ENCODE measurements around the gene OR5B12.

DNA sequence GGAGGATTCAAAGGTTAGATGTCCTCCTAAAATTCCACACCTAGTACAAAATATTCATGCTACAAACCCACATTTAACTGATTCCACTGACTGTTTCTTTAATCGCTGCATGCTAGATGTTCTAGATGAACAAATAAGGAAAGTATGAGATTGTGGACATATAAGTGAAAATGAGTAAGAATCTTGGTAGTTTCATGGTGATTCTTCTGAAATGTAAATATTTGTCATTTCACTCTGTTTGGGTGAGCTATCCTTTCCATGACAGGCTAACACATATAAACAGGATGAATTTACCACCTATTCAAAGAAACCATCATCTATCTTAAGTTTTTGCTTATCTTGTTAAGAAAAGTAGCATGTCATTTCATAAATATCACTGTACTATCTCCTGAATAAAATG lies 50.2 kb downstream of the OR5B12 start:
- TF ChIP-seq RCOR1 (IDR thresholded peaks at IDR 0.05; ENCODE audit: low read length): no peak
- no peak for TF ChIP-seq GATA2 (CRISPR knock-in tag; IDR thresholded peaks at IDR 0.05)
- TF ChIP-seq EZH2phosphoT487 (IDR thresholded peaks at IDR 0.05; ENCODE audit: borderline replicate concordance, low read depth): no peak
- TF ChIP-seq, protein P1, sequence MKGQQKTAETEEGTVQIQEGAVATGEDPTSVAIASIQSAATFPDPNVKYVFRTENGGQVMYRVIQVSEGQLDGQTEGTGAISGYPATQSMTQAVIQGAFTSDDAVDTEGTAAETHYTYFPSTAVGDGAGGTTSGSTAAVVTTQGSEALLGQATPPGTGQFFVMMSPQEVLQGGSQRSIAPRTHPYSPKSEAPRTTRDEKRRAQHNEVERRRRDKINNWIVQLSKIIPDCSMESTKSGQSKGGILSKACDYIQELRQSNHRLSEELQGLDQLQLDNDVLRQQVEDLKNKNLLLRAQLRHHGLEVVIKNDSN (IDR thresholded peaks at IDR 0.05; ENCODE audit: borderline replicate concordance, low read depth): no peak
- TF ChIP-seq YY1 (IDR thresholded peaks at IDR 0.05; ENCODE audit: low read depth): no peak
- TF ChIP-seq, protein P2, sequence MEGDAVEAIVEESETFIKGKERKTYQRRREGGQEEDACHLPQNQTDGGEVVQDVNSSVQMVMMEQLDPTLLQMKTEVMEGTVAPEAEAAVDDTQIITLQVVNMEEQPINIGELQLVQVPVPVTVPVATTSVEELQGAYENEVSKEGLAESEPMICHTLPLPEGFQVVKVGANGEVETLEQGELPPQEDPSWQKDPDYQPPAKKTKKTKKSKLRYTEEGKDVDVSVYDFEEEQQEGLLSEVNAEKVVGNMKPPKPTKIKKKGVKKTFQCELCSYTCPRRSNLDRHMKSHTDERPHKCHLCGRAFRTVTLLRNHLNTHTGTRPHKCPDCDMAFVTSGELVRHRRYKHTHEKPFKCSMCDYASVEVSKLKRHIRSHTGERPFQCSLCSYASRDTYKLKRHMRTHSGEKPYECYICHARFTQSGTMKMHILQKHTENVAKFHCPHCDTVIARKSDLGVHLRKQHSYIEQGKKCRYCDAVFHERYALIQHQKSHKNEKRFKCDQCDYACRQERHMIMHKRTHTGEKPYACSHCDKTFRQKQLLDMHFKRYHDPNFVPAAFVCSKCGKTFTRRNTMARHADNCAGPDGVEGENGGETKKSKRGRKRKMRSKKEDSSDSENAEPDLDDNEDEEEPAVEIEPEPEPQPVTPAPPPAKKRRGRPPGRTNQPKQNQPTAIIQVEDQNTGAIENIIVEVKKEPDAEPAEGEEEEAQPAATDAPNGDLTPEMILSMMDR (IDR thresholded peaks at IDR 0.05): no peak
- TF ChIP-seq POLR2AphosphoS5 (IDR thresholded peaks at IDR 0.05; ENCODE audit: low read depth, low read length): no peak
